COLO668 (cell line): ENCODE results near the gene GPBAR1.
A peak's percentile ranks its signal among the peaks of the same experiment; 100 is the strongest.

ENCODE experiments used
- DNase-seq: peaks from one replicate; lab custom pipeline; 2025; ENCODE audit not compliant: unreplicated experiment; lab: John Stamatoyannopoulos, UW

GPBAR1 gene

DNA sequence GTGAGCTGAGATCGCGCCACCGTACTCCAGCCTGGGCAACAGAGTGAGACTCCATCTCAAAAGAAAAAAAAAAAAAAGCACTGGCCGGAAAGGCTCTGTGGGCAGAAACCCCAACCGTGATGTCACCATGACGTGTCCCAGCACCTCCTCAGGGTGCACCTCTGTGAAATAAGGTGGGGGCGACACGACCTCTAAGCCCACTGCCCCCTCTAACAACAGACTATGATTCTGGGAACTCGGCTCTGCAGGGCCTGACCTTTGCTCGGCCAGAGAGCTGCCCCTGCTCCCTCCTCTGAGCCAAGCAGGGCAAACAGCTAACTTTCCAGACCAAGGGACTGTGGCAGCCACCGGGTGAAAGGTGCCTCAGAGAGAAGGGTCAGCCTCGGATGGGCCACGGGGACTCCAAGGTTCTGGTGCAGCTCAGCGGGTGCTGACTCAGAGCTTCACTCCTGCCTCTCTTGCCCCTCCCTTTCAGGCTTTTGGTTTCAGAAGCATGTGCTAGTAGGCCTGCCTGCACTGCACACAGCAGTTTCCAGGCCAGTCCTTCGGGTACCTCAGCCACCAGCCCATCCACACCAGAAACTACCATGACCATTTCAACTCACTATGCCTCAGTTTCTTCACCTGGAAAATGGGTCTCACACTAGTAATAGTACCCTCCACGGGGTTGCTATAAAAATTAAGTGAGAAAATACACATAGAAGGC is 23.4 kb downstream of the GPBAR1 start:
- no peak for DNase-seq

DNA sequence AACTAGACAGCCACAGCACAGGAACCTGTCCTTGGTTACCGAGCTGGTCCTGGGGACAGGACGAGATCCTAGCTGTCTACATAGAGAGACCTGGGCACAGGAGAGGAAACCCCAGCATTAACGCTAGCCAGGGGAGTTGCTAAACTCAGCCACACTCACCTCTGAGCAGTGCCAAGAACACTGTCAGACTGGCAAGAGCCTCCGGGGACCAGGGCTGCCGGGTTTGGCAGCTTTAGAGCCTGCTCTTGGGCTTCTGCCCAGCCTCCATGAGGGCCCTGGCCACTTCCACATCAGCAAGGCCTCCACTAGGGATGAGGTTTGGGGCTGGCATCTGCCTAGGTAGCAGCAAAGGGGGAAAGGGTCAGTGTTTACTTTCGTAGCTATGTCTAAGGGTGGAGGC is 24.8 kb downstream of the GPBAR1 start:
- no peak for DNase-seq

DNA sequence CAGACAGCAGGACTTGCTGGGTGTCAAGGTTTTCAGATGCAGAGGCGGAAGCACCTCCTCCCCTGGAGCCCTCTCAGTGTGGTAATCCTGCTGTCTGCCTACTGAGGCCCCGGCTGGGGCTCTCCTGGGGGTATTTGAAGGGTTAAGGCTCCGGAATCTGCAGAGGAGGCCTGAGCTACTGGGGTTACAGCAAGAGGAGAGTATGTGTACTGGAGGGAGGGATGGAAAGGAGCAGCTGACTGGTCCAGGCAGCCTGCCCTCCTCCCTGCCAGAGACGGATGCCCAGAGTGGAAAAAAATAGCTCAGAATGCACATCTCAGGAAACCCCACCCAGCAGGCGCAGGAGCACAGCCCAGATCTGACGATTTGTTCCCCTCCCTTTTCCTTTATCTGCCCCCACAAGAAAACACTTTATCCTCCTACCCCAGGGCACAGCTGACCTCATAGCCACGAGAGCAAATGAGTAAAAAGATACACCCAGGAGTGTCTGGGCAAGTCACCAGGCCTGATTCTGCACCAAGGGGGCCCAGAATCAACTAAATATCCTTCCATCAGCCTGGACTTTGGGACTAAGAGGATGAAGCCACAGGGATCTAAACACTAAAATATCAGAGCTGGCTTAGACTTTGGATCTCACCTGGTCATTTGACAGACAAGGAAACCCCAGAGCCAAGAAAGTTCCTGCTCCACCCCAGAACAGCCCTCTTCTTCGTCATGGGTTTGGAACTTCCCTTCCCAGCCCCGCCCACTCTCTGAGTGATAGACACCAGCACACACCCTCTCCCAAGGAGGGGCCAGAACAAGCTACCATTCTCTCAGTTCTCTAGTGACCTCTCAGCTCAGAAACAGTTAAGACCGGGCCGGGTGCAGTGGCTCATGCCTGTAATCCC is 26.0 kb downstream of the GPBAR1 start:
- no peak for DNase-seq

DNA sequence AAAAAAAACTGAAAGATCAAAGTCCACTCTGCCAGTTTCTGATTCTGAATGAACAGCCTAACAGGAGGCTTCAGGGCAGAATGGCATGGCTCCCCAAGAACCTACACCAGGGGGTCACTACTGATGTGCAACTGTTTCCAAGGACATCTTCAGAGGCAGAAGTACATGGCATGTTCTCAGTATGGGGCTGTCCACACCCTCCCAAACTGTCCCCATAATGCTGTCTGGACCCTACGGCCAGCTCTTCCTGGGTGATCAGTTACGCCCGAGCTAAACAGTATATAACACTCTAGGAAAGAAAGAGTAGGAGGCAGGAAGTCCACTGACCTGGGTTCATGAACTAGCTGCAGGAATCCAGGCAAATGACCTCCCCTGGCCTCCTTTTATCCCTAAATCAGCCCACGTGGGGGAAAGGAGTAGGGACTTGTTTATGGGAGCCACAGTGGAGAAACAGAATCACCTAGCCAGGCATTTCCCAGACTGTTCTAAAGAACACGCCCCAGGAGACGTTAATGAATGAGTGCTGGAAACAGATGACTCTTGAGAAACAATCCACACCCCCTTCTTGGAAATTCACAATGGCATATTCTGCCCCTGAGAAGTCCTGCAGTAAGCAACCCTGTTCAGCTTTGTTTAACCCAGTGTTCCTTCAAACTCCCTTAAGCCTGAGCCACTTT is 29.0 kb downstream of the GPBAR1 start:
- DNase-seq: no peak

DNA sequence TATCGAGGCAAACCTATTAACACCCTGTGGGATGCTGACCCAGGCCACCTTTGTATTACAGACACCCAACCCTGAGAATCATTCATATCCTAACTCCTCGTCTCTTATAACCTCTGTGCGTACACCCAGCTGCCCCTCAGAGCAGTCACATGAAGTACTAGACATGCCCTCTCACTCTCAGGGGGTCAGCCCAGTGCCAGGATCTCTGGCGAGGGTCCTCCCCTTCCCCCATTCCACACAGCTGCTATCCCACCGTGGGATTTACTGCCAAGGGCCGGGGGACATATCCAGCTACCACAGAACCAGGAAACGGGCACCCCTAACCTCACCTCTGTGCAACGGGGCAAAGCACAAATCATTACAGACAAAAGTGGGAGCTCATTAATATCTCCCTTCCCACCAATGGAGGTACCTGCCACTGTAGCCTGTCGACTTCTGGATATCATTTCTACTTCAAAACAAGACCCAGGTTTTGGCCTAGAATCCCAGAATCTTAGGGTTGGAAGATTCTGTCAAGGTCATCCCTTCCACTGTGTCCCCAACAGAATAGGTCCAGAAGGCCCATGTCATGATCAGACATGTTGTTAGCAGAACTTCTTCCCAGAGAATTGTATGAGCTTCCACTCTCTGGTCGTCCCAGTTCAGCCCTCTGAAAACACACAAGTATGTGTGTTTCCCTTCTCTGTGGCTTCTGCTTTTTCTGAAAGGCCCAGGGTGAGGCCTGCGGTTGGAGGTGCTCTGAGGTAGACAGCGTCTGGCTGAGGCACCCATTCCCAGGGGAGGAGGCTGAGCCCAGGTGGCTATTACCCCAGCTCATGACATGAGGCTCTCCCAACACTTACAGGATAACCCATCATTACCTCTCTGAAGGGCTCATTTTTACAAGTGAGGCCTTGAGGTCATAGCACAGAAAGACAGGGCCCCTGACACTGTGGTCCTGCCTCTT is 29.8 kb downstream of the GPBAR1 start:
- no peak for DNase-seq

DNA sequence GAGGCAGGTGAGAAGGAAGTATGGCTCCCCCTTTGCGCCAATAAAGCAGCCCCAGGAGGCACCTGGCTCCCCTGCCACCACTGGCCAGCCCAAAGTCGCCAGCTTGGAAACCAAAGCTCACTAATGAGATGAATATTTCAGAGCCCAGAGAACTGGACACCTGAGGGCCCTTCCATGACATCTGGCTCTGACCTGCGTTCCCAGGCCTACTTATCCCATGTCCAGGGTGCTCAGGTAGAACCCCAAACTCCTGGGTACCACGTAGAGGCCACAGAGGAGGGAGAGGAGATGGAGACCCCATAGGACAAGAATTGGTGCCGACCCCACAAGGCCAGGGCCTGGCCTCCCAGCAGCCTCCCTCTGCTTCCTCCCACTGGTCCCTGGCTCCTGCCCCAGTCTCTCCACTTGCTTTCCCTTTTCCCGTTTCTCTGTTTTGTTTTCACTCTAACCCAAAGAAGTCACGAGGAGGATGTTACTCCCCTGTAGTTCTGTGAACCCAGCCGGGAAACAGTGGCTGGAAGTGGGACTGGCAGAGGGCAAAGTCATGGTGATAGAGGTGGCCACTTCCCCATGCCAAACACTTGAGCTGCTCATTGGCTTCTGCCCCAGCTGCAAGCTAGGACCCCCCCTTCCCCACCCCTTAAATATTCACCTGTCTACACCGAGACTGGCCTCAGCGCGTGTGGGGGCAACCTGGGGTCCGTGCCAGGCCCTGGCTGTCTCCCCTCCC is 30.7 kb downstream of the GPBAR1 start:
- DNase-seq: no peak

DNA sequence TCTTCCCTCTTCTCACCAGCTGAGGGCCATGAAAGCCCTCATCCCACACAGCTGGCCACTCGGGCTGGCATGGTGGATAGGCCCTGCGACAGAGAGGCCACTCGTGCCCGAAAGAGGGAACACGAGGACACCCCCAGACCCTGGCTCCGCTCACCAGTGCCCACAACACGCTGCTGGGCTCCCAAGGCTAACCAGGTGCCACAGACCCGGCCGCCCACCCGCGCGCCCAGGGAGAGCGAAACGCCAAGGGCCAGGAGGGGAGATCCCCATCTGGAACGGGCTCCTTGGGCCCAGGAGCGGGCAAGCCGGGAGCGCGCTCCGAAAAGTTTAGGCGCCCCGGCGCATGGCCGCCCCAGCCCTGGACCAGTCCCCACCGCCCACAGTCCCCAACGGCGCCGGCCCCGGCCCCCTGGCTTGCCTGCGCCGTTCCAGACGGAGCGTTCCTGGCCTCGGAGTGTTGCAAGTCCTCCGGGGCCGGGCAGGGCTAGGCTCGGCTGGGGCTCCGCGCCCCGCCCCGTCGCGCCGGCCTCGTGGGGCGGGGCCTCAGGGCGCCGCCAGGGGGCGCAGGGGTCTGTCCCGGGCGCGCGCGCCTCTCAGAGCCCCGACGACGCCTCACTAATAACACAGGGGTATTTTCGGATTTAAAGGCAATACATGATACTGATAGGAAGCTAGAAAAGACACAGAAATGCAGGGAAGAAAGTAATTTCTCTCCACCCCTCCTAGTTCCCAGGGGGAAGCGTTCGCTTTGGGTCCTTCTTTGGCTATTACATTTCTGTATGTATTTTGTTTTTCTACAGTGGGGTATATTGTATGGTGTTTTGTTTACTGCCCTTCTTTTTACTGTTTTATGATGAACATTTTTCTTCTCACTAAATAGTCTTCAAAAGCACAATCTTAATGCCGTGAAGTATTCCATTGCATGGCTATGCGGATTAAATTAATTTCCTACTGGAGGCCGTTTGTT is 31.5 kb downstream of the GPBAR1 start, which contains the start of gene TMBIM1:
TSS of gene TMBIM1 (minus strand) at position 456 of the 967 bp plus-strand sequence. CDS start 10,362 bp downstream, outside the sequence.
- DNase-seq: peak; percentile 72

DNA sequence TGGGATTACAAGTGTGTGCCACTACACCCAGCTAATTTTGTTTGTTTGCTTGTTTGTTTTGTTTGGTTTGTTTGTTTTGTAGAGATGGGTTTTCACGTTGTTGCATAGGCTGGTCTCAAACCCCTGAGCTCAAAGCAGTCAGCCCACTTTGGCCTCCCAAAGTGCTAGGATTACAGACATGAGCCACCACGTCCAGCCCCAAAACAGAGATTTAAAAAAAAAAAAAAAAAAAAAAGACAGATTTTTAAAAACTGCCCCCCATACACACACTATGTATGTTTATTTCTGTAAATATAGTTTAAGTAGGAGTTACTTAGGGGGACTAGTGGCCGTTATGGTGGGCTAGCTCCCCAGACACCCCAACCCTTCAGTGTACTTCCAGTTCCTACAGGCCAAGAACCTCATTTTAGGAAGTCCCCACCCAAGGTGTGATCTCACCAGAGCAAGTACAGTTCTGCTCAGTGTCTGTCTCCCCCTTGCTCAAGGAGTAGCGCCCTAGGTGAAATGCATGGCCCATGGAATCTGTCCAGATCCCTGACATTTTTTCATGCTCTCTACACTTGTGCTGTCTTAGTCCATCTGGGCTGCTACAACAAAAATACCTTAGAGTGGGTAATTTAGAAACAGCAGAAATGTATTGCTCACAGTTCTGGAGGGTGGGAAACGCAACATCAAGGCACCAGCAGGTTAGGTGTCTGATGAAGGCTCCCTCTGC is 33.1 kb downstream of the GPBAR1 start:
- no peak for DNase-seq

DNA sequence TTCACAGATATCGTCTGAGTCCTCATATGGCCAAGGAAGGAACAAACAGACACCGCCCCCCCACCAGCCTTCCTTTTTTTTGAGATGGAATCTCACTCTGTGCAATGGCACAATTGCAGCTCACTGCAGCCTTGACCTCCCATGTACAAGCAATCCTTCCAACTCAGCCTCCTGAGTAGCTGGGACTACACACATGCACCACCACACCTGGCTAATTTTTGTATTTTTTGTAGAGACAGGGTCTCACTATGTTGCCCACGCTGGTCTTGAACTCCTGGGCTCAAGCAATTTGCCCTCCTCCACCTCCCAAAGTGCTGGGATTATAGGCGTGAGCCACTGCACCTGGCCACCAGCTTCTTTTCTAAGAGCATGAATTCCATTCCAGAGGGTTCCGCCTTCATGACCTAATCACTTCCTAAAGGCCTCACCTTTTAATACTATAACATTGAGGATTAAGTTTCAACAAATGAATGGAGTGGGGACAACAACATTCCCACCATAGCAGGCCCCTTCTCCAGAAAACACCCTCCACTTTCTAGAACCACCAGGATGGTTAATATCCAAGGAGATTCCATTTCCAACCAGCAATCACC is 33.7 kb downstream of the GPBAR1 start:
- DNase-seq: no peak

DNA sequence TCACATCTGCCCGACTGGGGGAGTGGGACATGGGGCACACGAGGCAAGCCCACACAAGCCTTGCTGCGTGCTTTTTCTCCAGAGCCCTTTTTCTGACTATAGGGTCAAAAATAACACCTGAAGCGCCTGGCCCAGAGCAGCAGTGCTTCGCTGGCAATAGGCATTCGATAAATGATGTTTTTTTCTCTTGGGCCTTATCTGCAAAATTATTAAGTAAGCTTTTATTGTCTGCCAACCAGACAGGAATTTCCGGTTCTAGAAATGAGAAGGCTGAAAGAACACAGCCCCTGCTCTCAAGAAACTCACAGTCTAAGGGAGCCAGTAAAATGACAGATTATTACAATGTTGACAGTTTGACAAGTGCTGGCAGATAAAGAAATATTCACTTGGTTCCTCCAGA is 34.2 kb downstream of the GPBAR1 start:
- no peak for DNase-seq

DNA sequence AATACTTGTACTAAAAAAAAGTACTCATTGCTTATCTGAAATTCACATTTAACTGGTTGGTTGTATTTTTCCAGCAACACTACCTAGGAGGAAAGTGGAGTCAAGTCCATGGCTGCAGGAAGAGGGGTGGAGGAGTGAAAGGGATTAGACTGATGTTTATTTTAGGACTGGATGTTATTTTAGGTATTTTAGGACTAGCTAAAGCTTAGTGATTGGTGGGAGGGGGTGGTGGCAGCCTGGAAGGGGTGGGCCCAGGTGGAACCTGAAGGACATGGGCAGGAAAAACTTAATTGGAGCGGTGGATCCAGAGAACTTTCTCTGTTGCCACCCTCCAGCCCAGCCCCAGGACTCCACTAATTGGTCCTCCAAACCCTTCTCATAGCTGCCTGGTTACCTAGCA is 35.4 kb downstream of the GPBAR1 start:
- DNase-seq: no peak

DNA sequence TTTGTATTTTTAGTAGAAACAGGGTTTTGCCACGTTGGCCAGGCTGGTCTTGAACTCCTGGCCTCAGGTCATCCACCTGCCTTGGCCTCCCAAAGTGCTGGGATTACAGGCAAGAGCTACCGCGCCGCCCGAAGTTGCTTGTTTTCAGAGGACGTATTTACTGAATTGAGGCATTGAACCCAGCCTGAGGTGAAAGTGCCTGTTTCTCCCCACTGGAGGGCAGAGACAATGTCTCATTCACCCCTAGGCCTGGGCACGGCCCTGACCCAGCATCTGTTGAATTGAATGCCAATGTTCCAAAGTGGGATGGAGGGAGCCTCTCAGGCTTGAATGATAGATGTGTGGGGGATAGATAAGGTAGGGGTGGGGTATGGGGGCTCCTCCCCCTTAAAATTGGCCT is 36.0 kb downstream of the GPBAR1 start:
- DNase-seq: no peak

DNA sequence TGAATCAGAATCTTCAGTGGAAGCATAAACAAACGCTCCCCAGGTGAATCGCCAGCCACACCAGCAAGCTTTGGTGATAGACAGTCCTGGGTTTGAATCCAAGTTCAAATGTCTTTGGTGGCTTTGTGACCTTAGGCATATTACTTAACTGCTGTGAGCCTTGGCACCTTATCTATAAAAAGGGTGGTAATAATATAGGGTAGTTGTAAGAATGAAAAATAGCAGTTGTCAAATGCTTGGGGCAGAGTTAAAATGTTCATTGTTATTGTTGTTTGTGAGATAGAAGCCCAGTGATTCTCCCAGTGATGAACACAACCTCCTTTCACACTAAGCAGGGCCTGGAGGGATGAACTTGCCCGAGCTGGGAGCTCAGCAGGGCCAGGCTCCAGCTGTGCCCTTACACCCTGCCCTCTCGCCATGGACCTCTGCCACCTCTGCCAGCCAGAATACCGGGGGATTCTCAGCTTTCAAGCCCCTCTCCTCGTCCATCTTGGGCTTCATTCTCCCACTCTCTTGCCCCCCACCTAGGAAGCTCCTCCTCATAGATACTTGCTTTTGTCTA is 37.6 kb downstream of the GPBAR1 start:
- no peak for DNase-seq

DNA sequence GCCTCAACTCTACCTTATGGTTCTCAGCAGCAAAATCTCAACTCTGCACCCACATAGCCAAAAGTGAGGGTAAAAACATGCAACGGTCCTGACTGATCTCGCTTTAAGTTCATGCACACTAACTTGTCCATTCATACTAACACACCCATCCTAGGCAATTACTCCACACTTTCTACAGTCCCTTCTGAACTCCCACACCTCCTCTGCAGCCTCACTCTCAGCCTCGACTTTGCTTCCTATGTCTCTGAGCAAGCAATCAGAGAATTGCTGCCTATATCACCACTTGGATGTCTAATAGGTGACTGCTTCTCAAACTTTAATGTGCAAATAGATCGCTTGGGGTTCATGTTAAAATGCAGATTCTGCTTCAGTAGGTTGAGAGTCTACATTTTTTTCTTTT is 39.3 kb downstream of the GPBAR1 start:
- DNase-seq: no peak

DNA sequence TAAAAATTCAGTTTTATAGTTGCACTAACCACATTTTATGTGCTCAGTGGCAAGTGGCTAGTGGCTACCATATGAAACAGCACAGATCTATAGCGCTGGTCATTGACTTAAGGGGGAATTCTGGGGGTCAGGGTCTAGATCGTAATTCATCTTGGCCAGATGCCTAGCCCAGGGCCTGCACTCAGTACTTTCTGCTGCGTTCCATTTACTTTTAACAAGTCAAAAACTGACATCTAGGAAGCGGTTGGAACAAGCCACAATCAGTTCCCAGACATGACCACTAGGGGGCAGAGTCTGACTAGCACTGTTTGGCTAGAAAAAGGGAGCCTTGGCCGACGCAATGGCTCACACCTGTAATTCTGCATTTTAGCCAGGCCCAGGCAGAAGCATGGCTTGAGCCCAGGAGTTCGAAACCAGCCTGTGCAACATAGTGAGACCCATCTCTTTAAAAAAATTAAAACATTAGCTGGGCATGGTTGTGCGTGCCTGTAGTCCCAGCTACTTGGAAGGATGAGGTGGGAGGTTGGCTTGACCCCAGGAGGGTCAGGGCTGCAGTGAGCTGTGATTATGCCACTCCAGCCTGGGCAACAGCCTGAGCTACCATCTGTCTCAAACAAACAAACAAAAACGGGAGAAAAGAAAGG is 40.5 kb downstream of the GPBAR1 start:
- DNase-seq: peak; percentile 82

DNA sequence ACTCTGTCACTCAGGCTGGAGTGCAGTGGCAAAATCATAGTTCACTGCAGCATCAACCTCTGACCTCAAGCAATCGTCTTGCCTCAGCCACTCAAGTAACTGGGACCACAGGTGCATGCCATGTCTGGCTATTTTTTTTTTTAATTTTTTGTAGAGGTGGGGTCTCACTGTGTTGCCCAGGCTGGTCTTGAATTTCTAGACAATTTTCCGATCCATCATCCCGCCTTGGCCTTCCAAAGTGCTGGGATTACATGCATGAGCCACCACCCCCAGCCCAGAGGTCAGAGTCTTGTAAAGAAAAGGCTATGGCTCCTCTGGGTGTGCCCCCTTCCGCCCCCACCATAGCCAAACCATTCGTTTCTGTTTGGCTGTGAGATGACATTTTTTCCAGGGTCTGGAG is 44.6 kb downstream of the GPBAR1 start:
- no peak for DNase-seq
